ENCODE data around the gene TMEM181.
"Not testable (repeated sequence)": the region's sequence is repeated elsewhere in the genome, so short reads cannot be mapped to it uniquely, and the experiment has no call there.

The TMEM181 gene

GRCh38 chr6:158539413-158539812, 20.5 kb upstream of the TMEM181 start:
- DNase-seq = no peak

- DNase-seq = no peak
Measured at GRCh38 chr6:158539881-158540280, 20.0 kb upstream of the TMEM181 start.

GRCh38 chr6:158543606-158544185, 16.2 kb upstream of the TMEM181 start:
- no peak for DNase-seq

GRCh38 chr6:158544428-158544827, 15.5 kb upstream of the TMEM181 start:
- DNase-seq = no peak

GRCh38 chr6:158545043-158545966, 14.6 kb upstream of the TMEM181 start:
- no peak for DNase-seq

GRCh38 chr6:158548418-158549161, 11.3 kb upstream of the TMEM181 start:
- DNase-seq = no peak

GRCh38 chr6:158552055-158552795, 7.7 kb upstream of the TMEM181 start:
- DNase-seq = peak; percentile 74

- DNase-seq = no peak
Measured at GRCh38 chr6:158552796-158553138, 7.1 kb upstream of the TMEM181 start.

GRCh38 chr6:158554611-158555361, 5.1 kb upstream of the TMEM181 start:
- no peak for DNase-seq

- no peak for DNase-seq
Measured at GRCh38 chr6:158556113-158556512, 3.8 kb upstream of the TMEM181 start.

- not testable (repeated sequence) for DNase-seq
Measured at GRCh38 chr6:158557110-158557509, 2.8 kb upstream of the TMEM181 start.

GRCh38 chr6:158557927-158558326, 2.0 kb upstream of the TMEM181 start:
- no peak for DNase-seq

GRCh38 chr6:158558415-158559306, 1.2 kb upstream of the TMEM181 start:
- no peak for DNase-seq

GRCh38 chr6:158559338-158559894, 475 bp upstream of the TMEM181 start:
- no peak for DNase-seq

GRCh38 chr6:158560836-158561320, 987 bp downstream of the TMEM181 start:
- DNase-seq = peak; percentile 44

GRCh38 chr6:158561321-158561884, 1.5 kb downstream of the TMEM181 start:
- no peak for DNase-seq

GRCh38 chr6:158561938-158562337, 2.0 kb downstream of the TMEM181 start:
- no peak for DNase-seq

GRCh38 chr6:158564243-158565121, 4.6 kb downstream of the TMEM181 start:
- no peak for DNase-seq

GRCh38 chr6:158565122-158565429, 5.2 kb downstream of the TMEM181 start:
- DNase-seq = no peak

Measured in hematopoietic multipotent progenitor cell treated with erythropoietin and hydrocortisone succinate and interleukin-3 and kit ligand, for 8 days (in vitro differentiated cells).